Activated CD4-positive, alpha-beta T cell treated with anti-CD3 and anti-CD28 coated beads, Interleukin-2, amount 50 U/mL, for 16 hours (primary cell): ENCODE results near the gene KYAT1.
"Not testable (repeated sequence)": the region's sequence is repeated elsewhere in the genome, so short reads cannot be mapped to it uniquely, and the experiment has no call there.

Experiments
- DNase-seq: peaks from one replicate; pipeline ENCODE4 v3.0.0-alpha.2; 2020

KYAT1 gene

GRCh38 chr9:128882677-128883603 lies 1.2 kb upstream of the KYAT1 start:
- no peak for DNase-seq

GRCh38 chr9:128877852-128878251 lies 3.9 kb downstream of the KYAT1 start:
- DNase-seq = no peak

GRCh38 chr9:128870941-128871265 lies 10.8 kb downstream of the KYAT1 start:
- DNase-seq = not testable (repeated sequence)

- DNase-seq = no peak
Measured at GRCh38 chr9:128870128-128870940, 11.4 kb downstream of the KYAT1 start.

- DNase-seq = peak; percentile 83
Measured at GRCh38 chr9:128863647-128864046, 18.1 kb downstream of the KYAT1 start.

GRCh38 chr9:128862401-128862851 lies 19.3 kb downstream of the KYAT1 start:
- no peak for DNase-seq

- DNase-seq = no peak
Measured at GRCh38 chr9:128861501-128861900, 20.2 kb downstream of the KYAT1 start.

- DNase-seq = no peak
Measured at GRCh38 chr9:128860937-128861336, 20.8 kb downstream of the KYAT1 start.

GRCh38 chr9:128858476-128858875 lies 23.3 kb downstream of the KYAT1 start:
- DNase-seq = not testable (repeated sequence)

- DNase-seq = not testable (repeated sequence)
Measured at GRCh38 chr9:128854454-128854853, 27.3 kb downstream of the KYAT1 start.

GRCh38 chr9:128852646-128853045 lies 29.1 kb downstream of the KYAT1 start:
- not testable (repeated sequence) for DNase-seq

- peak; percentile 29 for DNase-seq
Measured at GRCh38 chr9:128851779-128852600, 29.8 kb downstream of the KYAT1 start.

- not testable (repeated sequence) for DNase-seq
Measured at GRCh38 chr9:128851024-128851423, 30.7 kb downstream of the KYAT1 start.

- no peak for DNase-seq
Measured at GRCh38 chr9:128847803-128848202, 33.9 kb downstream of the KYAT1 start.

GRCh38 chr9:128846680-128847030 lies 35.1 kb downstream of the KYAT1 start:
- DNase-seq = no peak

GRCh38 chr9:128845186-128845931 lies 36.4 kb downstream of the KYAT1 start:
- no peak for DNase-seq

GRCh38 chr9:128843171-128843570 lies 38.6 kb downstream of the KYAT1 start:
- DNase-seq = not testable (repeated sequence)

GRCh38 chr9:128841694-128842492 lies 39.9 kb downstream of the KYAT1 start:
- no peak for DNase-seq

GRCh38 chr9:128840524-128840923 lies 41.2 kb downstream of the KYAT1 start:
- DNase-seq = no peak

- no peak for DNase-seq
Measured at GRCh38 chr9:128838338-128838737, 43.4 kb downstream of the KYAT1 start.

GRCh38 chr9:128836509-128837145 lies 45.1 kb downstream of the KYAT1 start:
- no peak for DNase-seq
